ENCODE measurements around the gene TRIP10. TPM values are rescaled to one million over a fixed set of nuclear protein-coding genes. Genes with fewer than 3 reads are reported as not detected.

TRIP10 gene
- total and polyA plus RNA-seq, 2 of the 13 experiments (the other 11 are each of a cell fraction or from before 2014, with no cell fraction given) = 32.5 to 33.2 TPM

DNA sequence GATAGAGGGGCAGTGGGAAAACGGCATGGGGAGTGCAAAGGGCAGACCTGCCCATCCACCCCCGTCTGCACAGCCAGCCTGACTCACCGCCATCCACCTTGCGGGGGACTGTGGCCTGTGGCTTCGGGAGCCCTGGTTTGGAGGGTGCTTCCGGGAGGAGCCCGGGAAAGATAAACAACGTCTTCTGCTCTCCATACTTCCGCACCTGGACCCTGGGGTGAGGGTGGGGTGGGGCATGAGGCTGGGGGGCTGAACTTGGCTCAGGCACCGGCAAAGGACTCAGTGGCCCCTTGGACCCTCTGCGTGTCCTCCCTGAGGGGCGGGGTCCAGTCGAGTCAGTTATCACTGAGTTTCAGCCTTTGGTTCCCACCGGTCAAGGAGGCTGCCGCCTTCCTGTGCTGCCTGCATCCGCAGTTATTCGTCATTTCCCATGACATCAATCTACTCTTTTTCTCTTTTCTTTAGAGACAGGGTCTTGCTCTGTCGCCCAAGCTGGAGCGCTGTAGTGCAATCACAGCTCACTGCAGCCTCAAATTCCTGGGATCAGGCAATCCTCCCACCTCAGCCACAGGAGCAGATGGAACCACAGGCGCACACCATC lies 5.3 kb upstream of the TRIP10 start:
- H3K9ac ChIP-seq (ENCODE audit: insufficient read depth, low read depth, low read length) = no peak overlapping the region
- H3K36me3 ChIP-seq (replicated peaks in 1 of 2; ENCODE audit: control insufficient read depth in 1 of 2, insufficient read depth in 2 of 2, low read length in 2 of 2) = peaks cover 0 to 2% of the 10 kb centered on the region in 2 experiments; a peak in 2 of 5 replicates
- in situ Hi-C loops (cut with HindIII; ENCODE audit: extremely low pct_ligation_motif_present, low pct_unique_long_range_greater_than_20kb) (no loop called here), intact Hi-C loops (cut with micrococcal nuclease; ENCODE audit: unreplicated experiment) (loop anchor here (10.0 kb wide), 1 partner anchor 1141 kb away; the partner anchor contains the start of gene PRR36)
- peak overlapping the region in 2 of 3 experiments; percentile 6 to 50; a peak in 2 of 6 replicates for H3K4me3 ChIP-seq (replicated peaks in 1 of 3; ENCODE audit: insufficient read depth in 1 of 3, low read depth in 2 of 3, low read length in 3 of 3)
- peaks cover 14% of the 10 kb centered on the region for H3K79me2 ChIP-seq (ENCODE audit: insufficient read depth, low read length)
- H3K27ac ChIP-seq (ENCODE audit: extremely low read length, insufficient read depth, low read length) = peak overlapping the region; percentile 40
- H2AFZ ChIP-seq (ENCODE audit: low read length) = no peak overlapping the region
- POLR2A ChIA-PET = interaction anchor here (5.4 kb wide), 1 partner anchor 11 kb away, joined by 278 read pairs; the partner anchor contains the start of gene C3
- FAIRE-seq = no peak
- no peak for DNase-seq (ENCODE audit: low spot score)
- H3K27me3 ChIP-seq (ENCODE audit: control insufficient read depth in 1 of 2, insufficient read depth in 2 of 2, low read length in 2 of 2) = no peaks in the 10 kb centered on the region; a peak in 1 of 5 replicates
- 37% methylated on average over 14 of the region's 20 CpGs for WGBS (ENCODE audit: low lambda C conversion rate)
- CTCF ChIA-PET (ENCODE audit: low intra/inter-chr PET ratio, low total read pairs) = no interaction called here
- H4K20me1 ChIP-seq (ENCODE audit: insufficient read depth, low read length) = no peaks in the 10 kb centered on the region
- peaks cover 51% of the 10 kb centered on the region for H3K4me1 ChIP-seq (ENCODE audit: insufficient read depth, low read length)
- BruUV-seq (replicated peaks) = no TSS peak
- peak overlapping the region; percentile 57 for H3K4me2 ChIP-seq (ENCODE audit: low read depth, low read length)
- H3K9me3 ChIP-seq (ENCODE audit: low read length) = no peaks in the 10 kb centered on the region
- ATAC-seq = no peak
- TF ChIP-seq KAT7 (CRISPR knock-in tag; IDR thresholded peaks at IDR 0.05; ENCODE audit: borderline replicate concordance) = no peak
- no peak for TF ChIP-seq TOE1 (CRISPR knock-in tag; IDR thresholded peaks at IDR 0.05)
- 0 out of 2 replicates have a peak, but pooled peaks have one; percentile 19 for TF ChIP-seq ESRRA (CRISPR knock-in tag; IDR thresholded peaks at IDR 0.05; ENCODE audit: low read depth)
- 0 out of 2 replicates have a peak, but pooled peaks have one; percentile 17 for TF ChIP-seq GABPA (IDR thresholded peaks at IDR 0.05; ENCODE audit: low read depth, low read length)
- TF ChIP-seq GABPA (CRISPR knock-in tag; IDR thresholded peaks at IDR 0.05; ENCODE audit: low read depth) = peak; percentile 82
- TF ChIP-seq NONO (IDR thresholded peaks at IDR 0.05) = no peak
- TF ChIP-seq NONO (CRISPR knock-in tag; conservative IDR thresholded peaks at IDR 0.05) = 0 out of 2 replicates have a peak, but pooled peaks have one; percentile 43
- TF ChIP-seq ATF3 (CRISPR knock-in tag; IDR thresholded peaks at IDR 0.05) = no peak
- peak in 1 of 2 experiments; percentile 54; a peak in 1 of 4 replicates for TF ChIP-seq POLR2A (IDR thresholded peaks at IDR 0.05; ENCODE audit: insufficient read depth in 1 of 2, low read depth in 2 of 2, low read length in 2 of 2)
- TF ChIP-seq MED1 (CRISPR knock-in tag; IDR thresholded peaks at IDR 0.05) = peak; percentile 85
- TF ChIP-seq IRF1 (CRISPR knock-in tag; IDR thresholded peaks at IDR 0.05; ENCODE audit: low read depth) = no peak
- no peak for TF ChIP-seq KDM6A (CRISPR knock-in tag; IDR thresholded peaks at IDR 0.05; ENCODE audit: low read depth)
- TF ChIP-seq TFE3 (CRISPR knock-in tag; IDR thresholded peaks at IDR 0.05) = 0 out of 2 replicates have a peak, but pooled peaks have one; percentile 32
- peak; percentile 52; the same call in 1 of the 2 replicates for TF ChIP-seq POGZ (CRISPR knock-in tag; IDR thresholded peaks at IDR 0.05)
- no peak for TF ChIP-seq SMYD3 (CRISPR knock-in tag; IDR thresholded peaks at IDR 0.05)
- 0 out of 2 replicates have a peak, but pooled peaks have one; percentile 26 for TF ChIP-seq ZBTB7B (CRISPR knock-in tag; IDR thresholded peaks at IDR 0.05)
- TF ChIP-seq IRF2 (CRISPR knock-in tag; IDR thresholded peaks at IDR 0.05) = peak; percentile 49; the same call in 1 of the 2 replicates
- peak; percentile 96 for TF ChIP-seq ELF3 (CRISPR knock-in tag; IDR thresholded peaks at IDR 0.05)
- peak; percentile 51; the same call in 1 of the 2 replicates for TF ChIP-seq ZNF350 (CRISPR knock-in tag; IDR thresholded peaks at IDR 0.05; ENCODE audit: borderline replicate concordance, low read depth)
- peak; percentile 57; the same call in 1 of the 2 replicates for TF ChIP-seq KDM5B (CRISPR knock-in tag; IDR thresholded peaks at IDR 0.05; ENCODE audit: borderline replicate concordance)
- peak; percentile 45; the same call in 1 of the 2 replicates for TF ChIP-seq YEATS2 (CRISPR knock-in tag; IDR thresholded peaks at IDR 0.05; ENCODE audit: borderline replicate concordance)
- TF ChIP-seq ZNF263 (CRISPR knock-in tag; IDR thresholded peaks at IDR 0.05) = peak; percentile 91
- TF ChIP-seq FOXK1 (CRISPR knock-in tag; IDR thresholded peaks at IDR 0.05; ENCODE audit: borderline replicate concordance, low read depth) = peak; percentile 72; the same call in 1 of the 2 replicates
- no peak for TF ChIP-seq ZNF550 (CRISPR knock-in tag; IDR thresholded peaks at IDR 0.05; ENCODE audit: borderline replicate concordance)
- TF ChIP-seq THAP11 (CRISPR knock-in tag; IDR thresholded peaks at IDR 0.05) = peak; percentile 65
- no peak for TF ChIP-seq SIX4 (CRISPR knock-in tag; IDR thresholded peaks at IDR 0.05)

Data from HepG2 (cell line).